Measurements from ENCODE around the gene HNRNPA2B1. TPM values are rescaled to one million over a fixed set of nuclear protein-coding genes. Genes with fewer than 3 reads are reported as not detected.
A peak's percentile ranks its signal among the peaks of the same experiment; 100 is the strongest.
"Not testable (repeated sequence)": the region's sequence is repeated elsewhere in the genome, so short reads cannot be mapped to it uniquely, and the experiment has no call there.

The HNRNPA2B1 gene
- total RNA-seq, 1 donor: 82.9 TPM

DNA sequence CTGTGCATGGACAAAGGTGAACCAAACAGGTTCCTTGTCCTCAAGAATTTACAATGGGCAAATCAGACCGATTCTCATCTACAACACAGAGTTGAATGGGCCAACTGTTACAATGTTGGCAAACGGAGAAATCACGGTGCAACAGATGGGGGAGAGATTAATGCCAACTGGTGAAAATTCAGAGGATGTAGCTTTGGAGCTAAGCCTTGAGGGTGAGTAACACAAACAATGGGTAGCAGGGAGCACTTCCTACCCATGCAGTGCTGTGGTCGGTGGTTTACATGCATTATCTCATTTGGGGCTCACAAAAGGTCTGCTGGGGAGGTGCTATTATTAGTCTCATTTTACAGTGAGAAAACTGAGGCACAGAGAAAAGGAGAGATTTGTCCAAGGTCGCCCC, 49.5 kb downstream of the HNRNPA2B1 start:
- DNase-seq (ENCODE audit: insufficient read length, low spot score, missing footprints): no peak
- Histone ChIP-seq H3K4me2 (ENCODE audit: insufficient read depth, low read length) (no peak overlapping the region), H3K27ac (ENCODE audit: low read depth, low read length) (no peak overlapping the region), H3K27me3 (ENCODE audit: insufficient read depth, low read length) (peaks cover 29% of the 10 kb centered on the region), H3K4me1 (ENCODE audit: insufficient read depth, low read length) (peaks cover 9% of the 10 kb centered on the region), H2AFZ (ENCODE audit: low read length) (no peak overlapping the region), H3K36me3 (ENCODE audit: insufficient read depth, low read length) (no peaks in the 10 kb centered on the region), H4K20me1 (ENCODE audit: insufficient read depth, low read length) (no peaks in the 10 kb centered on the region), H3K4me3 (ENCODE audit: insufficient read depth, low read length) (no peak overlapping the region), H3K9me3 (ENCODE audit: low read depth, low read length) (no peaks in the 10 kb centered on the region), H3K79me2 (ENCODE audit: insufficient read depth, low read length) (no peaks in the 10 kb centered on the region)
- TF ChIP-seq, protein P1, sequence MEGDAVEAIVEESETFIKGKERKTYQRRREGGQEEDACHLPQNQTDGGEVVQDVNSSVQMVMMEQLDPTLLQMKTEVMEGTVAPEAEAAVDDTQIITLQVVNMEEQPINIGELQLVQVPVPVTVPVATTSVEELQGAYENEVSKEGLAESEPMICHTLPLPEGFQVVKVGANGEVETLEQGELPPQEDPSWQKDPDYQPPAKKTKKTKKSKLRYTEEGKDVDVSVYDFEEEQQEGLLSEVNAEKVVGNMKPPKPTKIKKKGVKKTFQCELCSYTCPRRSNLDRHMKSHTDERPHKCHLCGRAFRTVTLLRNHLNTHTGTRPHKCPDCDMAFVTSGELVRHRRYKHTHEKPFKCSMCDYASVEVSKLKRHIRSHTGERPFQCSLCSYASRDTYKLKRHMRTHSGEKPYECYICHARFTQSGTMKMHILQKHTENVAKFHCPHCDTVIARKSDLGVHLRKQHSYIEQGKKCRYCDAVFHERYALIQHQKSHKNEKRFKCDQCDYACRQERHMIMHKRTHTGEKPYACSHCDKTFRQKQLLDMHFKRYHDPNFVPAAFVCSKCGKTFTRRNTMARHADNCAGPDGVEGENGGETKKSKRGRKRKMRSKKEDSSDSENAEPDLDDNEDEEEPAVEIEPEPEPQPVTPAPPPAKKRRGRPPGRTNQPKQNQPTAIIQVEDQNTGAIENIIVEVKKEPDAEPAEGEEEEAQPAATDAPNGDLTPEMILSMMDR (IDR thresholded peaks at IDR 0.05; ENCODE audit: extremely low read depth, low read depth, low read length): no peak

- TF ChIP-seq, protein P1 (IDR thresholded peaks at IDR 0.05; ENCODE audit: extremely low read depth, low read depth, low read length): no peak
Observed at GRCh38 chr7:26149391-26149977, 51.1 kb downstream of the HNRNPA2B1 start.

GRCh38 chr7:26148307-26148700, 52.2 kb downstream of the HNRNPA2B1 start:
- not testable (repeated sequence) for H3K27ac ChIP-seq (ENCODE audit: low read depth, low read length); H3K9me3 ChIP-seq (ENCODE audit: low read depth, low read length); H3K4me1 ChIP-seq (ENCODE audit: insufficient read depth, low read length); H3K4me3 ChIP-seq (ENCODE audit: insufficient read depth, low read length); H3K4me2 ChIP-seq (ENCODE audit: insufficient read depth, low read length); H3K79me2 ChIP-seq (ENCODE audit: insufficient read depth, low read length); H2AFZ ChIP-seq (ENCODE audit: low read length); H4K20me1 ChIP-seq (ENCODE audit: insufficient read depth, low read length); H3K36me3 ChIP-seq (ENCODE audit: insufficient read depth, low read length); DNase-seq (ENCODE audit: insufficient read length, low spot score, missing footprints)
- H3K27me3 ChIP-seq (ENCODE audit: insufficient read depth, low read length): peaks cover 26% of the 10 kb centered on the region

More at GRCh38 chr7:26149391-26149977, 51.1 kb downstream of the HNRNPA2B1 start:
- H3K27me3 ChIP-seq (ENCODE audit: insufficient read depth, low read length): peaks cover 29% of the 10 kb centered on the region
- no peak for DNase-seq (ENCODE audit: insufficient read length, low spot score, missing footprints)
- H3K4me2 ChIP-seq (ENCODE audit: insufficient read depth, low read length): no peak overlapping the region
- H3K4me3 ChIP-seq (ENCODE audit: insufficient read depth, low read length): no peak overlapping the region
- no peak overlapping the region for H2AFZ ChIP-seq (ENCODE audit: low read length)
- H3K27ac ChIP-seq (ENCODE audit: low read depth, low read length): no peak overlapping the region
- H3K9me3 ChIP-seq (ENCODE audit: low read depth, low read length): no peaks in the 10 kb centered on the region
- no peaks in the 10 kb centered on the region for H4K20me1 ChIP-seq (ENCODE audit: insufficient read depth, low read length)
- H3K79me2 ChIP-seq (ENCODE audit: insufficient read depth, low read length): no peaks in the 10 kb centered on the region
- no peaks in the 10 kb centered on the region for H3K36me3 ChIP-seq (ENCODE audit: insufficient read depth, low read length)
- no peaks in the 10 kb centered on the region for H3K4me1 ChIP-seq (ENCODE audit: insufficient read depth, low read length)

DNA sequence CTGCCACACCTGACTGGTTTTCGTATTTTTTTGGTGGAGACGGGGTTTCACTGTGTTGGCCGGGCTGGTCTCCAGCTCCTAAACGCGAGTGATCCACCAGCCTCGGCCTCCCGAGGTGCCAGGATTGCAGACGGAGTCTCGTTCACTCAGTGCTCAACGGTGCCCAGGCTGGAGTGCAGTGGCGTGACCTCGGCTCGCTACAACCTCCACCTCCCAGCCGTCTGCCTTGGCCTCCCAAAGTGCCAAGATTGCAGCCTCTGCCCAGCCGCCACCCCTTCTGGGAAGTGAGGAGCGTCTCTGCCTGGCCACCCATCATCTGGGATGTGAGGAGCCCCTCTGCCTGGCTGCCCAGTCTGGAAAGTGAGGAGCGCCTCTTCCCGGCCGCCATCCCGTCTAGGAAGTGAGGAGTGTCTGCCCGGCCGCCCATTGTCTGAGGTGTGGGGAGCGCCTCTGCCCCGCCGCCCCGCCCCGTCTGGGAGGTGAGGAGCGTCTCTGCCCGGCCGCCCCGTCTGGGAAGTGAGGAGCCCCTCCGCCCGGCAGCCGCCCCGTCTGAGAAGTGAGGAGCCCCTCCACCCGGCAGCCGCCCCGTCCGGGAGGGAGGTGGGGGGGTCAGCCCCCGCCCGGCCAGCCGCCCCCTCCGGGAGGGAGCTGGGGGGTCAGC, 52.8 kb downstream of the HNRNPA2B1 start:
- H3K4me2 ChIP-seq (ENCODE audit: insufficient read depth, low read length); H3K9me3 ChIP-seq (ENCODE audit: low read depth, low read length); H3K4me1 ChIP-seq (ENCODE audit: insufficient read depth, low read length); H3K36me3 ChIP-seq (ENCODE audit: insufficient read depth, low read length); DNase-seq (ENCODE audit: insufficient read length, low spot score, missing footprints); H2AFZ ChIP-seq (ENCODE audit: low read length); H3K79me2 ChIP-seq (ENCODE audit: insufficient read depth, low read length); H4K20me1 ChIP-seq (ENCODE audit: insufficient read depth, low read length); H3K4me3 ChIP-seq (ENCODE audit: insufficient read depth, low read length); H3K27ac ChIP-seq (ENCODE audit: low read depth, low read length): not testable (repeated sequence)
- peaks cover 21% of the 10 kb centered on the region for H3K27me3 ChIP-seq (ENCODE audit: insufficient read depth, low read length)

- no peak overlapping the region for H2AFZ ChIP-seq (ENCODE audit: low read length)
Observed at GRCh38 chr7:26147030-26147429, 53.5 kb downstream of the HNRNPA2B1 start.

More at GRCh38 chr7:26147030-26147429, 53.5 kb downstream of the HNRNPA2B1 start:
- Histone ChIP-seq H3K4me3 (ENCODE audit: insufficient read depth, low read length) (no peak overlapping the region), H3K79me2 (ENCODE audit: insufficient read depth, low read length) (no peaks in the 10 kb centered on the region), H3K27ac (ENCODE audit: low read depth, low read length) (no peak overlapping the region), H3K4me1 (ENCODE audit: insufficient read depth, low read length) (peaks cover 6% of the 10 kb centered on the region), H3K36me3 (ENCODE audit: insufficient read depth, low read length) (no peaks in the 10 kb centered on the region), H3K27me3 (ENCODE audit: insufficient read depth, low read length) (peaks cover 21% of the 10 kb centered on the region), H4K20me1 (ENCODE audit: insufficient read depth, low read length) (no peaks in the 10 kb centered on the region), H3K9me3 (ENCODE audit: low read depth, low read length) (no peaks in the 10 kb centered on the region), H3K4me2 (ENCODE audit: insufficient read depth, low read length) (no peak overlapping the region)
- peak; percentile 63 for DNase-seq (ENCODE audit: insufficient read length, low spot score, missing footprints)
- TF ChIP-seq, protein P1 (IDR thresholded peaks at IDR 0.05; ENCODE audit: extremely low read depth, low read depth, low read length): no peak
